B cell (primary cell): ENCODE measurements around the gene FMN1. TPM values are rescaled to one million over a fixed set of nuclear protein-coding genes. Genes with fewer than 3 reads are reported as not detected.
"Not testable (repeated sequence)": the region's sequence is repeated elsewhere in the genome, so short reads cannot be mapped to it uniquely, and the experiment has no call there.

Source experiments
- ATAC-seq: fragments of 200-7000 bp; cut with Tn5 transposase; one replicate; pipeline ENCODE4 v1.10.0; 2021; ENCODE audit warnings: low read depth, mild to moderate bottlenecking, moderate number of reproducible peaks, moderate library complexity
- CTCF ChIA-PET: fragments of 350-600 bp; sonication (Branson Sonifier 250); formaldehyde crosslinking; loops from one replicate; lab custom pipeline; 2021; ENCODE audit warnings: antibody characterized with exemption, inconsistent platforms; lab: Charles Lee
- POLR2A ChIA-PET: fragments of 350-600 bp; sonication (Branson Sonifier 250); formaldehyde crosslinking; loops from one replicate; lab custom pipeline; 2021; ENCODE audit warnings: antibody characterized with exemption; lab: Charles Lee
- DNase-seq: peaks from one replicate; pipeline ENCODE4 v3.0.0; 2013
- H2AFZ ChIP-seq: 2 replicates; pipeline ENCODE4 v1.6.1; 2012; ENCODE audit warnings: mild to moderate bottlenecking, low read depth, low read length; ENCODE audit not compliant: insufficient read depth, poor library complexity, severe bottlenecking
- H3K27ac ChIP-seq, 2 donors: 1 replicate in 1 of 2; 2 replicates in 1 of 2; pipeline ENCODE4 v1.5.1; 2012 to 2013; ENCODE audit warnings: low read length in 2 of 2, mild to moderate bottlenecking in 2 of 2, moderate library complexity in 1 of 2
- H3K27me3 ChIP-seq, 4 experiments: fragments of 200-600 bp in 1 of 4; sonication (generic) in 1 of 4; replicated peaks in 1 of 4; 1 replicate in 2 of 4; 2 replicates in 2 of 4; pipeline versions ENCODE4 v1.6.1 to v1.7.0; 2013 to 2016; ENCODE audit warnings: low read length in 3 of 4, mild to moderate bottlenecking in 2 of 4, mixed read lengths in 1 of 4, moderate library complexity in 1 of 4; ENCODE audit not compliant: insufficient read depth in 4 of 4, control insufficient read depth in 3 of 4; ENCODE audit errors: control extremely low read depth in 1 of 4
- H3K36me3 ChIP-seq, 2 experiments: replicated peaks in 1 of 2; 1 replicate in 1 of 2; 2 replicates in 1 of 2; pipeline versions ENCODE4 v1.6.1 to v1.7.1; 2013; ENCODE audit warnings: low read length in 1 of 2; ENCODE audit not compliant: insufficient read depth in 2 of 2, control insufficient read depth in 1 of 2; ENCODE audit errors: control extremely low read depth in 1 of 2, extremely low read depth in 1 of 2
- H3K4me1 ChIP-seq, 2 donors: fragments of 200-600 bp in 1 of 2; sonication (generic) in 1 of 2; 1 replicate in 1 of 2; 2 replicates in 1 of 2; pipeline versions ENCODE4 v1.5.1 to v1.6.1; 2013 to 2017; ENCODE audit warnings: low read length in 2 of 2; ENCODE audit not compliant: control insufficient read depth in 2 of 2, insufficient read depth in 2 of 2
- H3K4me2 ChIP-seq: replicated peaks from 2 replicates; pipeline ENCODE3; 2012; ENCODE audit warnings: mild to moderate bottlenecking, low read depth, low read length; ENCODE audit not compliant: poor library complexity, severe bottlenecking
- H3K4me3 ChIP-seq, 5 experiments: fragments of 200-600 bp in 1 of 5; sonication (generic) in 1 of 5; 1 replicate in 3 of 5; 2 replicates in 2 of 5; pipeline versions ENCODE4 v1.5.1 to v1.7.0; 2011 to 2016; ENCODE audit warnings: low read length in 4 of 5, mild to moderate bottlenecking in 4 of 5, low read depth in 2 of 5, control low read depth in 1 of 5, moderate library complexity in 1 of 5; ENCODE audit not compliant: insufficient read depth in 1 of 5; ENCODE audit errors: control extremely low read depth in 1 of 5, extremely low read depth in 1 of 5
- H3K79me2 ChIP-seq: fragments of 200-600 bp; sonication (generic); one replicate; pipeline ENCODE4 v1.6.0; 2016; ENCODE audit warnings: low read length; ENCODE audit not compliant: control insufficient read depth, insufficient read depth
- H3K9ac ChIP-seq: fragments of 200-600 bp; sonication (generic); 2 replicates; pipeline ENCODE4 v1.6.1; 2017; ENCODE audit warnings: mild to moderate bottlenecking, low read length, moderate library complexity
- H3K9me3 ChIP-seq, 3 donors: one replicate each; pipeline versions ENCODE4 v1.6.1 to v1.7.1; 2013; ENCODE audit warnings: low read length in 2 of 3; ENCODE audit not compliant: control insufficient read depth in 2 of 3, insufficient read depth in 1 of 3; ENCODE audit errors: control extremely low read depth in 1 of 3
- H4K20me1 ChIP-seq: 2 replicates; pipeline ENCODE4 v1.6.0; 2012; ENCODE audit warnings: mild to moderate bottlenecking, low read length; ENCODE audit not compliant: insufficient read depth, control insufficient read depth, poor library complexity, severe bottlenecking
- H3K27ac Mint-ChIP-seq: one replicate; pipeline ENCODE4 v1.8.0; 2021; ENCODE audit warnings: mixed read lengths
- H3K27me3 Mint-ChIP-seq: one replicate; pipeline ENCODE4 v1.8.0; 2021; ENCODE audit warnings: mixed read lengths
- H3K4me1 Mint-ChIP-seq: one replicate; pipeline ENCODE4 v1.8.0; 2021; ENCODE audit warnings: mixed read lengths
- H3K4me3 Mint-ChIP-seq: one replicate; pipeline ENCODE4 v1.8.0; 2021; ENCODE audit warnings: mixed read lengths
- H3K9me3 Mint-ChIP-seq: one replicate; pipeline ENCODE4 v1.8.0; 2022; ENCODE audit warnings: mixed read lengths; ENCODE audit not compliant: insufficient read depth
- CTCF ChIP-seq: fragments of 200-600 bp; IDR thresholded peaks from one replicate; pipeline ENCODE4 v1.8.0; 2022; ENCODE audit warnings: antibody characterized with exemption, mild to moderate bottlenecking
- EZH2 ChIP-seq: IDR thresholded peaks from 2 replicates; pipeline ENCODE4 v1.6.1; 2012; ENCODE audit warnings: borderline replicate concordance, low read depth, mild to moderate bottlenecking, moderate library complexity, low read length; ENCODE audit not compliant: insufficient read depth, poor library complexity, severe bottlenecking
- WGBS: methylation state at CpG from one replicate; pipeline ENCODE4 v1.1.5; 2013; ENCODE audit warnings: missing lambda C conversion rate; ENCODE audit not compliant: insufficient coverage; 5-methylcytosine and 5-hydroxymethylcytosine counted together
- intact Hi-C: fragments of 100-400 bp; cut with micrococcal nuclease; formaldehyde crosslinking; loops from one replicate; pipeline ENCODE4 v1.10.0; 2022
- polyA plus RNA-seq: library from polyadenylated mRNA; depleted of rRNA; stranded (reverse); fragments of >200 nt; gene quantifications from 2 replicates; pipeline ENCODE4 v1.2.3, GENCODE V29; 2012
- total RNA-seq, 2 donors: library from RNA; stranded (reverse); fragments of 120-200 nt in 1 of 2; gene quantifications; 1 replicate in 1 of 2; 2 replicates in 1 of 2; pipeline versions ENCODE4 v1.2.3 to v1.2.4, GENCODE V29; 2013 to 2022

FMN1 gene
- total and polyA plus RNA-seq, 2 donors (not counting 1 experiment from before 2014, with no cell fraction given) = 0.21 to 0.96 TPM

- Mint-ChIP-seq H3K4me1 (no peaks in the 10 kb centered on the region), H3K27me3 (peaks cover 7% of the 10 kb centered on the region), H3K4me3 (no peak overlapping the region), H3K27ac (no peak overlapping the region), H3K9me3 (no peaks in the 10 kb centered on the region)
- Histone ChIP-seq H3K27ac (no peak overlapping the region), H3K4me1 (no peaks in the 10 kb centered on the region), H3K9ac (no peak overlapping the region), H3K4me2 (no peak overlapping the region), H3K9me3 (no peaks in the 10 kb centered on the region), H3K36me3 (no peaks in the 10 kb centered on the region), H3K79me2 (no peaks in the 10 kb centered on the region), H2AFZ (no peak overlapping the region), H4K20me1 (no peaks in the 10 kb centered on the region), H3K27me3 (no peaks in the 10 kb centered on the region), H3K4me3 (no peak overlapping the region)
- ATAC-seq (no peak), DNase-seq (no peak)
- intact Hi-C loops = no loop called here
- WGBS = no CpG with 5 or more reads among the region's 5 CpGs
- TF ChIP-seq CTCF (no peak), EZH2 (no peak)
- CTCF ChIA-PET = interaction anchor here (0.7 to 1.9 kb wide), 4 partner anchors 8 to 189 kb away, joined by 3 to 6 read pairs (median 4); no protein-coding TSS in a partner anchor
- POLR2A ChIA-PET = no interaction called here
Measured at GRCh38 chr15:32851572-32851971, 342.9 kb downstream of the FMN1 start.

- H3K4me1 Mint-ChIP-seq = peaks cover 2% of the 10 kb centered on the region
- 100% methylated on average over 1 of the region's 11 CpGs for WGBS
- Histone ChIP-seq H4K20me1 (no peaks in the 10 kb centered on the region), H3K27ac (no peak overlapping the region), H3K27me3 (no peaks in the 10 kb centered on the region), H3K36me3 (no peaks in the 10 kb centered on the region), H3K4me2 (no peak overlapping the region), H3K4me1 (no peaks in the 10 kb centered on the region), H3K9me3 (no peaks in the 10 kb centered on the region), H2AFZ (no peak overlapping the region), H3K9ac (no peak overlapping the region), H3K79me2 (no peaks in the 10 kb centered on the region), H3K4me3 (no peak overlapping the region)
- no peak overlapping the region for H3K4me3 Mint-ChIP-seq
- peaks cover 7% of the 10 kb centered on the region for H3K27me3 Mint-ChIP-seq
- ATAC-seq = no peak
- POLR2A ChIA-PET = no interaction called here
- H3K27ac Mint-ChIP-seq = no peak overlapping the region
- intact Hi-C loops = loop anchor here (10.0 kb wide), 1 partner anchor 185 kb away; no protein-coding TSS in a partner anchor
- TF ChIP-seq CTCF (no peak), EZH2 (no peak)
- CTCF ChIA-PET = interaction anchor here (1.0 to 1.9 kb wide), 3 partner anchors 86 to 188 kb away, joined by 3 to 6 read pairs (median 5); no protein-coding TSS in a partner anchor
- H3K9me3 Mint-ChIP-seq = no peaks in the 10 kb centered on the region
- no peak for DNase-seq
Measured at GRCh38 chr15:32849769-32850668, 344.5 kb downstream of the FMN1 start.

- POLR2A ChIA-PET, H3K27me3 ChIP-seq, H4K20me1 ChIP-seq, H3K9ac ChIP-seq, H3K27ac Mint-ChIP-seq, H2AFZ ChIP-seq, DNase-seq, H3K27ac ChIP-seq, H3K9me3 ChIP-seq, ATAC-seq, H3K4me1 ChIP-seq, H3K27me3 Mint-ChIP-seq, H3K79me2 ChIP-seq, H3K4me3 ChIP-seq, H3K4me2 ChIP-seq, H3K4me3 Mint-ChIP-seq, H3K36me3 ChIP-seq, H3K9me3 Mint-ChIP-seq: not testable (repeated sequence)
- WGBS = no CpG with 5 or more reads among the region's 2 CpGs
- peaks cover 10% of the 10 kb centered on the region for H3K4me1 Mint-ChIP-seq
- CTCF ChIA-PET = interaction anchor here (0.9 to 7.6 kb wide), 5 partner anchors 13 to 149 kb away, joined by 3 to 133 read pairs (median 70); no protein-coding TSS in a partner anchor
- intact Hi-C loops = loop anchor here (10.0 kb wide), 1 partner anchor 182 kb away; no protein-coding TSS in a partner anchor
Measured at GRCh38 chr15:32846671-32847070, 347.8 kb downstream of the FMN1 start.
